Astrocyte of the cerebellum (primary cell): Measurements from ENCODE around the gene FTO.

Experiments used
- DNase-seq: peaks from one replicate; pipeline ENCODE4 v3.0.0-alpha.2; 2011; ENCODE audit warnings: low read depth
- H3K4me3 ChIP-seq: 2 replicates; pipeline ENCODE4 v1.5.1; 2011; ENCODE audit warnings: mild to moderate bottlenecking, low read depth, low read length, moderate library complexity
- CTCF ChIP-seq: IDR thresholded peaks from 2 replicates; pipeline ENCODE4 v1.5.1; 2012; ENCODE audit warnings: low read length, low read depth, moderate library complexity, mild to moderate bottlenecking; ENCODE audit errors: missing control alignments
- in situ Hi-C: cut with HindIII; loops from 2 replicates; pipeline ENCODE4 v1.10.0; 2017; ENCODE audit warnings: low sequenced_read_pairs

FTO gene

DNA sequence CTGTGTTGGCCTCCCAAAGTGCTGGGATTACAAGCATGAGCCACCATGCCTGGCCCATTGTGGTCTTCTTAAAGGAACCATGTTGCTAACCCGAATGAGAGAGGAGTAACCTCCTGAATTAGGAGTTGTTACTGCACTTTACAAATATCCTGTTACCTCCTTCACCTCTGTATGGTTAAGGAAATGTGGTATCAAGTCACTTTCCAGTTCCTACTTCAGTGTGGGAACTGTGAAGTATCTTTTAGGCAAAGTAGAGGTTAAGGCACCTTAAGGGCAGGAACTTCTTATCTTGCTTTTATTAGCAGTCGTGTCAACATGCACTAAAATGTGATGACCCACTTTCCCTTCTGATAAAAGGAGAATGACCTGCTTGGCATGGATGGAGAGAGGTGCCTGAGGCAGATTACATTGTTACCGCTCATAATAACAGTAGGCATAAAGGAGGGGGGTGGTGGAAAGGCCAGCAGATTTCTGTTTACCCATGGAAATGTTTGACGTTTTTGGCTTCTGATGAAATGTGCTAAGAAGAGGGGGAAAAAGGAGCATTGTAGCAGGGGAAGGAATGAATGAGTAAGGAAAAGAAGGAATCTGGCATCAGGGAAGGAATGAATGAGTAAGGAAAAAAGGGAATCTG lies 28.5 kb downstream of the FTO start:
- no peak overlapping the region for H3K4me3 ChIP-seq
- no peak for TF ChIP-seq CTCF
- in situ Hi-C loops: no loop called here
- no peak for DNase-seq

- DNase-seq: no peak
- in situ Hi-C loops: no loop called here
- no peak for TF ChIP-seq CTCF
- H3K4me3 ChIP-seq: no peak overlapping the region
Measured at GRCh38 chr16:53734908-53735307, 31.0 kb downstream of the FTO start.

DNA sequence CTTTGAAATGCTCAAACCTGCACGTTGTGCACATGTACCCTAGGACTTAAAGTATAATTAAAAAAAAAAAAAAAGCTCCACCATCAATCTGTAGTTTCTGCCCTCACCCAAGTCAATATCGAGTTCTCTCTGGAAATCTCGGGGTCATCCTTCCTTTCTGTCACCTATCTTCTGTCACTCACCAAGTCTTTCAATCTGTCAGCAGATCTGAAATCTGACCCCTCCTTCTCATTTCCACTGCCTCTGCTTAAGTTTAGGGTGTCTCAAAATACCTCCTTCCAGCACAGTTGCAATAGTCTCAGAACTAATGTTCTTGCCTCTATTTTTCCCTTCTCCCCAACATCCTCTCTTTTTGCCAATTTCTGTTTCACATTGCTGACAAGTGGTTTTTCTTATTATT lies 32.3 kb downstream of the FTO start:
- H3K4me3 ChIP-seq: no peak overlapping the region
- DNase-seq: no peak
- TF ChIP-seq CTCF: no peak
- in situ Hi-C loops: no loop called here

GRCh38 chr16:53737552-53737951 lies 33.6 kb downstream of the FTO start:
- in situ Hi-C loops: no loop called here
- no peak for DNase-seq
- no peak for TF ChIP-seq CTCF
- H3K4me3 ChIP-seq: no peak overlapping the region

DNA sequence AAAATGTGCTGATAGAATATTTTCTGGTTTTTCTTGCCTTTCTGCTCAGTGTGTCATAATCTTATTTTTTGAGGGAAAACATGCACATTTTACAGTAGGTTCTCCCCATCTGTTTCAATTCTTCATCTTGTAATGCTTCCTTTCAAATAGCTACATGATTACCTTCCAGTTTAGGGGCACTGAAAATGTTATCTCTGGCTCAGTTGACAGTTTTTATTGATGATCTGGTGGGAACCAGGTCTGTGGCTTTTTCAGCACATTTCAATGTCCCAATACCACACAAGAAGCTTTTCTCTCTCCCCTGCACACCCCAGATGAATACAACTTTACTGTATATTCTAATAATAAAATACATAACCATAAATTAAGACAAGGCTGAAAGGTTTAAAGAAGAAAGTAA lies 36.5 kb downstream of the FTO start:
- TF ChIP-seq CTCF: no peak
- in situ Hi-C loops: no loop called here
- DNase-seq: no peak
- H3K4me3 ChIP-seq: no peak overlapping the region

- DNase-seq: no peak
- in situ Hi-C loops: no loop called here
- no peak overlapping the region for H3K4me3 ChIP-seq
- TF ChIP-seq CTCF: no peak
Measured at GRCh38 chr16:53740933-53741531, 37.1 kb downstream of the FTO start.
